Gastrocnemius medialis (tissue), 4 donors: ENCODE results near the gene KIAA0930.

ENCODE experiments used
- CTCF ChIP-seq, 5 experiments: fragments of 450-650 bp in 3 of 5; fragments of 200-600 bp in 2 of 5; sonication (generic) in 2 of 5; IDR thresholded peaks in 4 of 5; conservative IDR thresholded peaks in 1 of 5; 1 replicate in 4 of 5; 2 replicates in 1 of 5; pipeline ENCODE4 v1.5.1; 2016 to 2019; ENCODE audit warnings: antibody characterized with exemption in 5 of 5, mild to moderate bottlenecking in 3 of 5, moderate library complexity in 3 of 5
- POLR2A ChIP-seq, 2 donors: fragments of 450-650 bp; IDR thresholded peaks; one replicate each; pipeline ENCODE4 v1.6.1; 2017; ENCODE audit warnings: antibody characterized with exemption in 2 of 2, mild to moderate bottlenecking in 2 of 2, moderate library complexity in 2 of 2

- TF ChIP-seq CTCF (IDR thresholded peaks at IDR 0.05 in 4 of 5, conservative IDR thresholded peaks at IDR 0.05 in 1 of 5) (no peak), POLR2A (IDR thresholded peaks at IDR 0.05) (no peak)
These were observed 46.3 kb upstream of the KIAA0930 start for GRCh38 chr22:45286854-45287551.
